ENCODE data around the gene ZFP91. TPM values are rescaled to one million over a fixed set of nuclear protein-coding genes. Genes with fewer than 3 reads are reported as not detected.

ZFP91 gene
- total RNA-seq, 3 donors from 2014 or later (not counting 1 experiment from before 2014, with no cell fraction given): 54.8 to 61.8 (median 57.8) TPM

GRCh38 chr11:58652726-58653280 lies 73.9 kb downstream of the ZFP91 start:
- Histone ChIP-seq H3K36me3 (ENCODE audit: control insufficient read depth, insufficient read depth, low read length) (no peaks in the 10 kb centered on the region), H3K9me3 (ENCODE audit: control insufficient read depth, insufficient read depth, low read length) (no peaks in the 10 kb centered on the region), H3K27ac (ENCODE audit: low read length) (no peak overlapping the region), H3K4me3 (ENCODE audit: low read length) (no peak overlapping the region), H3K4me1 (ENCODE audit: control insufficient read depth, insufficient read depth, low read length) (no peaks in the 10 kb centered on the region), H3K27me3 (ENCODE audit: control insufficient read depth, insufficient read depth, low read length) (no peaks in the 10 kb centered on the region)
- H3K9me3 Mint-ChIP-seq: no peaks in the 10 kb centered on the region
- H3K27me3 Mint-ChIP-seq (ENCODE audit: low read depth in 2 of 2): peaks cover 0 to 6% of the 10 kb centered on the region in 2 donors
- DNase-seq (no peak), ATAC-seq (no peak)
- 88% methylated on average over 1 of the region's 2 CpGs for WGBS (ENCODE audit: insufficient coverage)
- peaks cover 0 to 5% of the 10 kb centered on the region in 2 donors for H3K4me1 Mint-ChIP-seq
- no peak overlapping the region for H3K4me3 Mint-ChIP-seq
- no peaks in the 10 kb centered on the region for H3K36me3 Mint-ChIP-seq
- intact Hi-C loops (cut with micrococcal nuclease): no loop called here
- no peak overlapping the region for H3K27ac Mint-ChIP-seq
- no peak for TF ChIP-seq CTCF (IDR thresholded peaks at IDR 0.05)

DNA sequence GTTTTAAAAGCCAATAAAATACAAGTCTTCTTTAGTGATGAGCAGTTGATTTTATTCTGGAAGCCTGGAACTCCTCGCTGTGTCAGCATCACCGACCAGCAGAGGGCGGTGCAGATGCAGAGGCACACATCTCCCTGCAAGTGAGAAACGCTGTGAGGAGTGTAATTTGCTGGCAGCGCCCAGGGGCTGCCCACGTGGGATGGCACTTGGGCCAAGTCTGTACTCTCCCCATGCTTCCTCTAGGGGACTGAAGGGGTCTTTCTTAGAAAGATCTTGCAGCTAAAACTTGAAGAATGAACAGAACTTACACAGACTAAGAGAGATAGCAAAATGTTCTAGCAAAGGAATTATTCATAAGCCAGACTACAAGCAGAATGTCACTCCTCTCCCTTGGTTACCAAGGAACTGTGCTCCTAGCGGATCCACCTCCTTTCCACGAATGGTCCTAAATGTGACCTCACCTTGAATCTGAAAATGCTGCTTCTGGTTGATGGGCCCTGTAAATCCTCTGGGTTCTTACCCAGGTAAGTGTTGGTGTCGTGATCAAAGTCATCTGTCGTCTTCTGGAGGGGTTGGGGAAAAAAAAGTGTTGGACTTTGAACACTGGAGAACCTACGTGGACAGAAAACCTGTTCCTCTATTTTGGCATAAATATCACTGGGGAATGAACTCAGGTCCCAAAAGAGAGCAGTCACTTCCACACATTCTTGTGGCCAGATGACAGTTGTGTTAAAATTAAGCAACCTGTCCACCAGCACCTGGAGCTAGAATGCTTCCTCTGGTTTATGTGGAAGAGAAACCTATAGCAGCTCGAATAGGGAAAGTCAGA lies 75.4 kb downstream of the ZFP91 start:
- ATAC-seq: peak; percentile 91 to 100 (median 99)
- Histone ChIP-seq H3K4me1 (ENCODE audit: control insufficient read depth, insufficient read depth, low read length) (no peaks in the 10 kb centered on the region), H3K27me3 (ENCODE audit: control insufficient read depth, insufficient read depth, low read length) (no peaks in the 10 kb centered on the region), H3K36me3 (ENCODE audit: control insufficient read depth, insufficient read depth, low read length) (no peaks in the 10 kb centered on the region), H3K4me3 (ENCODE audit: low read length) (no peak overlapping the region), H3K9me3 (ENCODE audit: control insufficient read depth, insufficient read depth, low read length) (no peaks in the 10 kb centered on the region), H3K27ac (ENCODE audit: low read length) (no peak overlapping the region)
- no peaks in the 10 kb centered on the region for H3K9me3 Mint-ChIP-seq
- DNase-seq: peak; percentile 64 to 87
- H3K27ac Mint-ChIP-seq: no peak overlapping the region
- no peaks in the 10 kb centered on the region for H3K36me3 Mint-ChIP-seq
- TF ChIP-seq CTCF (IDR thresholded peaks at IDR 0.05): peak; percentile 86
- peaks cover 0 to 6% of the 10 kb centered on the region in 2 donors for H3K27me3 Mint-ChIP-seq (ENCODE audit: low read depth in 2 of 2)
- 34% methylated on average over 12 of the region's 12 CpGs for WGBS (ENCODE audit: insufficient coverage)
- intact Hi-C loops (cut with micrococcal nuclease): loop anchor here (1.0 kb wide), 3 partner anchors 21 to 504 kb away; no protein-coding TSS in a partner anchor
- H3K4me3 Mint-ChIP-seq: no peak overlapping the region
- H3K4me1 Mint-ChIP-seq: peaks cover 0 to 5% of the 10 kb centered on the region in 2 donors

- H3K36me3 ChIP-seq (ENCODE audit: control insufficient read depth, insufficient read depth, low read length): no peaks in the 10 kb centered on the region
- H3K27me3 Mint-ChIP-seq (ENCODE audit: low read depth in 2 of 2): peaks cover 0 to 6% of the 10 kb centered on the region in 2 donors
- H3K27ac Mint-ChIP-seq: no peak overlapping the region
- TF ChIP-seq CTCF (IDR thresholded peaks at IDR 0.05): no peak
- H3K27me3 ChIP-seq (ENCODE audit: control insufficient read depth, insufficient read depth, low read length): no peaks in the 10 kb centered on the region
- H3K9me3 ChIP-seq (ENCODE audit: control insufficient read depth, insufficient read depth, low read length): no peaks in the 10 kb centered on the region
- DNase-seq (no peak), ATAC-seq (no peak)
- peaks cover 0 to 5% of the 10 kb centered on the region in 2 donors for H3K4me1 Mint-ChIP-seq
- H3K4me1 ChIP-seq (ENCODE audit: control insufficient read depth, insufficient read depth, low read length): no peaks in the 10 kb centered on the region
- H3K4me3 ChIP-seq (ENCODE audit: low read length): no peak overlapping the region
- intact Hi-C loops (cut with micrococcal nuclease): loop anchor here (1.0 kb wide), 3 partner anchors 20 to 503 kb away; no protein-coding TSS in a partner anchor
- WGBS (ENCODE audit: insufficient coverage): 100% methylated on average over 1 of the region's 1 CpG
- H3K36me3 Mint-ChIP-seq: no peaks in the 10 kb centered on the region
- H3K4me3 Mint-ChIP-seq: no peak overlapping the region
- H3K9me3 Mint-ChIP-seq: no peaks in the 10 kb centered on the region
- H3K27ac ChIP-seq (ENCODE audit: low read length): no peak overlapping the region
Observed at GRCh38 chr11:58654908-58655296, 76.0 kb downstream of the ZFP91 start.
